NCI-H82 treated with DMSO at 0.1 percent for 48 hours (cell line): ENCODE data around the gene SIMC1.

ENCODE experiments used
- DNase-seq: peaks from one replicate; lab custom pipeline; 2025; ENCODE audit not compliant: unreplicated experiment; lab: John Stamatoyannopoulos, UW

SIMC1 gene

GRCh38 chr5:176361437-176362232 is 123.4 kb downstream of the SIMC1 start, which contains the start of gene KIAA1191:
KIAA1191 (minus strand) TSS chr5:176361764; CDS start chr5:176359508, 2,256 bp downstream.
- DNase-seq: peak; percentile 68

- DNase-seq: no peak
These were observed 123.9 kb downstream of the SIMC1 start for GRCh38 chr5:176362233-176362490.

- no peak for DNase-seq
These were observed 126.6 kb downstream of the SIMC1 start for GRCh38 chr5:176364765-176365350.

GRCh38 chr5:176365351-176366231 is 127.4 kb downstream of the SIMC1 start, which contains the start of gene ARL10:
ARL10 (plus strand) TSS chr5:176365487; CDS start chr5:176365564, 77 bp downstream.
- DNase-seq: no peak

- DNase-seq: no peak
These were observed 128.1 kb downstream of the SIMC1 start for GRCh38 chr5:176366232-176366894.

- DNase-seq: no peak
These were observed 130.5 kb downstream of the SIMC1 start for GRCh38 chr5:176368726-176369125.

- DNase-seq: no peak
These were observed 131.9 kb downstream of the SIMC1 start for GRCh38 chr5:176369934-176370711.

GRCh38 chr5:176371621-176372539 is 133.7 kb downstream of the SIMC1 start:
- no peak for DNase-seq

GRCh38 chr5:176373100-176373818 is 135.0 kb downstream of the SIMC1 start:
- no peak for DNase-seq

GRCh38 chr5:176379881-176380280 is 141.7 kb downstream of the SIMC1 start:
- no peak for DNase-seq

GRCh38 chr5:176381423-176381822 is 143.2 kb downstream of the SIMC1 start:
- DNase-seq: no peak

GRCh38 chr5:176381979-176382378 is 143.8 kb downstream of the SIMC1 start:
- no peak for DNase-seq

- no peak for DNase-seq
These were observed 144.5 kb downstream of the SIMC1 start for GRCh38 chr5:176382721-176383120.

- DNase-seq: no peak
These were observed 145.2 kb downstream of the SIMC1 start for GRCh38 chr5:176383248-176383905.

GRCh38 chr5:176383961-176384360 is 145.7 kb downstream of the SIMC1 start:
- no peak for DNase-seq

- DNase-seq: no peak
These were observed 146.2 kb downstream of the SIMC1 start for GRCh38 chr5:176384366-176384930.

GRCh38 chr5:176384991-176385390 is 146.8 kb downstream of the SIMC1 start:
- no peak for DNase-seq

- DNase-seq: no peak
These were observed 148.3 kb downstream of the SIMC1 start for GRCh38 chr5:176386491-176386890.
